ENCODE data around the gene TEP1. TPM values are rescaled to one million over a fixed set of nuclear protein-coding genes. Genes with fewer than 3 reads are reported as not detected.

Gene TEP1
- total and polyA plus RNA-seq, 2 of the 8 experiments (the other 6 are each of a cell fraction or from before 2014, with no cell fraction given): 6.9 to 10.7 TPM

- 3% methylated on average over 32 of the region's 67 CpGs; no CpG with 5 or more reads in 1 of the 2 experiments for WGBS, 2 experiments (ENCODE audit: extremely low coverage in 1 of 2, insufficient coverage in 1 of 2, insufficient read length in 1 of 2, insufficient replicate concordance in 2 of 2, low coverage in 1 of 2, low lambda C conversion rate in 2 of 2, missing lambda C conversion rate in 1 of 2)
- peaks cover 16 to 36% (median 27%) of the 10 kb centered on the region in 4 experiments; a peak in 7 of 8 replicates for H3K36me3 ChIP-seq (ENCODE audit: control insufficient read depth in 2 of 4, insufficient read depth in 4 of 4, low read length in 3 of 4)
- peaks cover 0 to 7% (median 2%) of the 10 kb centered on the region in 4 experiments; a peak in 4 of 7 replicates for H3K4me1 ChIP-seq (replicated peaks in 1 of 4; ENCODE audit: control insufficient read depth in 3 of 4, insufficient read depth in 4 of 4, low read length in 3 of 4)
- no peaks in the 10 kb centered on the region; a peak in 1 of 7 replicates for H3K27me3 ChIP-seq (replicated peaks in 1 of 4; ENCODE audit: control insufficient read depth in 3 of 4, extremely low read depth in 1 of 4, insufficient read depth in 3 of 4, low read length in 3 of 4)
- FAIRE-seq (peak; percentile 97), DNase-seq (ENCODE audit: low read depth in 1 of 2, low spot score in 2 of 2) (peak; percentile 94 to 100)
- H2BK20ac ChIP-seq (ENCODE audit: low read length): no peak within 1 kb of the TSS
- no peak within 1 kb of the TSS for H4K5ac ChIP-seq (ENCODE audit: insufficient read length, low read depth, low read length)
- H2BK15ac ChIP-seq (ENCODE audit: low read length): no peak within 1 kb of the TSS
- ChIA-PET POLR2A (ENCODE audit: partially characterized antibody) (interaction anchor here (0.5 to 3.2 kb wide), 14 partner anchors 9 to 197 kb away, joined by 3 to 25 read pairs (median 3); partner anchors contain the start of gene PARP2), CTCF (ENCODE audit: partially characterized antibody) (interaction anchor here (0.8 to 1.7 kb wide), 5 partner anchors 14 to 147 kb away, joined by 3 to 4 read pairs (median 3); no protein-coding TSS in a partner anchor)
- H3K9me3 ChIP-seq (ENCODE audit: insufficient read depth in 2 of 2, low read depth in 1 of 2, low read length in 1 of 2): no peaks in the 10 kb centered on the region
- H3K79me2 ChIP-seq (ENCODE audit: control insufficient read depth in 1 of 2, insufficient read depth in 2 of 2, low read length in 2 of 2): peaks cover 5 to 21% of the 10 kb centered on the region in 2 experiments
- peak within 1 kb of the TSS; percentile 46; the same call in 1 of the 2 replicates for H2AK5ac ChIP-seq (ENCODE audit: low read depth, low read length)
- H3K9ac ChIP-seq (replicated peaks in 1 of 4; ENCODE audit: extremely low read depth in 1 of 4, low read depth in 3 of 4, low read length in 3 of 4): peak within 1 kb of the TSS; percentile 68 to 95 (median 78)
- peak within 1 kb of the TSS; percentile 51; the same call in 1 of the 2 replicates for H2BK12ac ChIP-seq (ENCODE audit: low read depth, low read length)
- peak within 1 kb of the TSS; percentile 95 for H4K8ac ChIP-seq (ENCODE audit: extremely low read depth, insufficient read depth, low read length)
- peaks cover 0 to 12% of the 10 kb centered on the region in 2 experiments for H4K20me1 ChIP-seq (replicated peaks in 1 of 2; ENCODE audit: control insufficient read depth in 1 of 2, insufficient read depth in 2 of 2, low read length in 2 of 2)
- no peak within 1 kb of the TSS for H3K14ac ChIP-seq (ENCODE audit: insufficient read length)
- H3K23me2 ChIP-seq (ENCODE audit: low read depth, low read length): peaks cover 5% of the 10 kb centered on the region; the same call in 1 of the 2 replicates
- peak within 1 kb of the TSS; percentile 83 for H4K91ac ChIP-seq (replicated peaks; ENCODE audit: insufficient read length, low read length)
- H3K18ac ChIP-seq (ENCODE audit: extremely low read depth, low read length): peak within 1 kb of the TSS; percentile 75; the same call in 1 of the 2 replicates
- H2AFZ ChIP-seq (ENCODE audit: low read length): no peak within 1 kb of the TSS
- peak within 1 kb of the TSS; percentile 77 for H3K56ac ChIP-seq (replicated peaks; ENCODE audit: insufficient read length, low read depth, low read length)
- H3K27ac ChIP-seq (ENCODE audit: low read depth, low read length): peak within 1 kb of the TSS; percentile 85
- H3K79me1 ChIP-seq (ENCODE audit: low read depth, low read length): peaks cover 6% of the 10 kb centered on the region
- peak within 1 kb of the TSS; percentile 71 to 87 (median 78) for H3K4me3 ChIP-seq (ENCODE audit: extremely low read depth in 1 of 4, insufficient read depth in 2 of 4, low read depth in 3 of 4, low read length in 4 of 4)
- peak within 1 kb of the TSS; percentile 81 to 97 for H3K4me2 ChIP-seq (ENCODE audit: insufficient read depth in 1 of 2, low read depth in 2 of 2, low read length in 2 of 2)
- H2BK5ac ChIP-seq (ENCODE audit: low read depth, low read length): peak within 1 kb of the TSS; percentile 77
- no peak within 1 kb of the TSS for H3K4ac ChIP-seq (replicated peaks; ENCODE audit: insufficient read length, low read depth, low read length)
- H3K23ac ChIP-seq (ENCODE audit: insufficient read length): no peak within 1 kb of the TSS
- no peak within 1 kb of the TSS for H2BK120ac ChIP-seq (replicated peaks; ENCODE audit: low read depth, low read length)
- TF ChIP-seq HDAC2 (IDR thresholded peaks at IDR 0.05; ENCODE audit: borderline replicate concordance in 1 of 2, low read depth in 2 of 2, low read length in 2 of 2): 0 out of 4 replicates have a peak, but pooled peaks of 1 of the 2 experiments have one; percentile 61
- no peak for TF ChIP-seq SUZ12 (IDR thresholded peaks at IDR 0.05; ENCODE audit: low read length)
- no peak for TF ChIP-seq EP300 (IDR thresholded peaks at IDR 0.05; ENCODE audit: borderline replicate concordance in 1 of 2, low read depth in 2 of 2, low read length in 2 of 2)
- no peak for TF ChIP-seq CBX5 (IDR thresholded peaks at IDR 0.05; ENCODE audit: low read depth, low read length)
- TF ChIP-seq BRCA1 (IDR thresholded peaks at IDR 0.05; ENCODE audit: low read depth, low read length): no peak
- TF ChIP-seq SRF (IDR thresholded peaks at IDR 0.05; ENCODE audit: low read depth, low read length): no peak
- TF ChIP-seq CHD2 (IDR thresholded peaks at IDR 0.05; ENCODE audit: low read length): peak; percentile 72
- TF ChIP-seq SIX5 (IDR thresholded peaks at IDR 0.05; ENCODE audit: low read depth, low read length): no peak
Observed at GRCh38 chr14:20461225-20462141, 48.2 kb upstream of the TEP1 start, which contains the start of gene PIP4P1. Gene PIP4P1, minus strand, starts transcription at chr14:20461434. Its CDS starts 109 bp downstream, at chr14:20461325.
